ENCODE data around the gene HLA-DRA.

DNA sequence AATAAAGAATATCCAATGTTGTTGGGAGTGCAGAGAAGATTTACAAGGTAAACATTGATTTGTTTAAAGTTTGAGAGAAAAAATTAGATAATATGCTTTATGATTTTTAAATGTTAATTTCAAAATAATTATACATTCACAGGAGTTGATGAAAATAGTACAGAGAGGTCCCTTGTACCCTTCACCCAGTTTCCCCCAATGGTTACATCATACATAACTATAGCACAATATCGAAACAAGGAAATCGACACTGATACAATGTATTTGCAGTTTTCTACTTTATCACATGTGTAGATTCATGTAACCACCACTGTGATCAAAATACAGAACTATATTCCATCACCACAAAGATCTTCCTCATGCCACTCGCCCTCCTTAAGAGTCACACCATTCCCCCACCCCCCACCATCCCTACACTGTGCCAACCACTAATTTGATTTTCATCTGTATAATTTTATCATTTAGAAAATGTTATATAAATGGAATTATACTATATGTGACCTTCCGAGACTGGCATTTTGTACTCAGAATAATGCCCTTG, 11.7 kb upstream of the HLA-DRA start:
- TF ChIP-seq, protein P1, sequence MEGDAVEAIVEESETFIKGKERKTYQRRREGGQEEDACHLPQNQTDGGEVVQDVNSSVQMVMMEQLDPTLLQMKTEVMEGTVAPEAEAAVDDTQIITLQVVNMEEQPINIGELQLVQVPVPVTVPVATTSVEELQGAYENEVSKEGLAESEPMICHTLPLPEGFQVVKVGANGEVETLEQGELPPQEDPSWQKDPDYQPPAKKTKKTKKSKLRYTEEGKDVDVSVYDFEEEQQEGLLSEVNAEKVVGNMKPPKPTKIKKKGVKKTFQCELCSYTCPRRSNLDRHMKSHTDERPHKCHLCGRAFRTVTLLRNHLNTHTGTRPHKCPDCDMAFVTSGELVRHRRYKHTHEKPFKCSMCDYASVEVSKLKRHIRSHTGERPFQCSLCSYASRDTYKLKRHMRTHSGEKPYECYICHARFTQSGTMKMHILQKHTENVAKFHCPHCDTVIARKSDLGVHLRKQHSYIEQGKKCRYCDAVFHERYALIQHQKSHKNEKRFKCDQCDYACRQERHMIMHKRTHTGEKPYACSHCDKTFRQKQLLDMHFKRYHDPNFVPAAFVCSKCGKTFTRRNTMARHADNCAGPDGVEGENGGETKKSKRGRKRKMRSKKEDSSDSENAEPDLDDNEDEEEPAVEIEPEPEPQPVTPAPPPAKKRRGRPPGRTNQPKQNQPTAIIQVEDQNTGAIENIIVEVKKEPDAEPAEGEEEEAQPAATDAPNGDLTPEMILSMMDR (IDR thresholded peaks at IDR 0.05 in 4 of 5, conservative IDR thresholded peaks at IDR 0.05 in 1 of 5), result no peak
- TF ChIP-seq POLR2A (IDR thresholded peaks at IDR 0.05), result no peak

Measured in gastrocnemius medialis (tissue), 4 donors.